HCT116 (cell line): ENCODE measurements around the gene LYRM4. TPM values are rescaled to one million over a fixed set of nuclear protein-coding genes. Genes with fewer than 3 reads are reported as not detected.

Experiments
- ATAC-seq: fragments of 200-7000 bp; cut with Tn5 transposase; 2 replicates; pipeline ENCODE4 v1.9.1; 2020; ENCODE audit warnings: mild to moderate bottlenecking, moderate library complexity
- BruUV-seq: library from RNA; stranded (reverse); fragments of 400-500 nt; replicated peaks from 2 replicates; lab custom pipeline; 2021; lab: Mats Ljungman, UMichigan
- CTCF ChIA-PET: fragments of 300-600 bp; sonication (Branson Sonifier 250); formaldehyde crosslinking; loops from one replicate; lab custom pipeline; 2021; ENCODE audit warnings: antibody characterized with exemption; lab: Charles Lee
- POLR2A ChIA-PET: fragments of 300-600, 350-600 bp; sonication (Branson Sonifier 250); formaldehyde crosslinking; loops from one replicate; lab custom pipeline; 2021; ENCODE audit warnings: antibody characterized with exemption; lab: Charles Lee
- RAD21 ChIA-PET, 2 experiments: fragments of 300-600 bp; sonication (Branson Sonifier 250); formaldehyde crosslinking; loops; one replicate each; lab custom pipeline; 2023; ENCODE audit warnings: low total read pairs in 2 of 2; ENCODE audit not compliant: uncharacterized antibody in 2 of 2, unreplicated experiment in 2 of 2, low non-redundant PET in 1 of 2; lab: Charles Lee
- DNase-seq: peaks from one replicate; pipeline ENCODE4 v3.0.0-alpha.2; 2010; ENCODE audit warnings: low read depth, low spot score
- H2AFZ ChIP-seq: fragments of 200-600 bp; shearing (Covaris generic), sonication (generic); 2 replicates; pipeline ENCODE4 v1.6.1; 2017; ENCODE audit warnings: low read depth, mixed run types, mixed read lengths, antibody characterized with exemption, low read length; ENCODE audit not compliant: poor library complexity, severe bottlenecking
- H3K27ac ChIP-seq: 2 replicates; pipeline ENCODE4 v1.5.1; 2012; ENCODE audit warnings: low read depth, low read length
- H3K27me3 ChIP-seq: fragments of 200-600 bp; sonication (generic); 2 replicates; pipeline ENCODE4 v1.6.1; 2016; ENCODE audit warnings: mixed run types, low read length, mixed read lengths; ENCODE audit not compliant: insufficient read depth
- H3K36me3 ChIP-seq, 2 experiments: fragments of 200-500 bp in 1 of 2; fragments of 200-600 bp in 1 of 2; sonication (Bioruptor generic) in 1 of 2; sonication (generic) in 1 of 2; 2 replicates each; pipeline versions ENCODE4 v1.5.1 to v1.6.1; 2014 to 2016; ENCODE audit warnings: low read length in 2 of 2, inconsistent platforms in 1 of 2, mixed read lengths in 1 of 2, mixed run types in 1 of 2; ENCODE audit not compliant: insufficient read depth in 2 of 2, control insufficient read depth in 1 of 2
- H3K4me1 ChIP-seq, 2 experiments: fragments of 200-600 bp in 1 of 2; sonication (generic) in 1 of 2; 2 replicates each; pipeline versions ENCODE4 v1.5.1 to v1.6.1; 2012 to 2017; ENCODE audit warnings: low read length in 2 of 2, inconsistent platforms in 1 of 2, mild to moderate bottlenecking in 1 of 2, mixed read lengths in 1 of 2, mixed run types in 1 of 2, moderate library complexity in 1 of 2; ENCODE audit not compliant: insufficient read depth in 2 of 2, control insufficient read depth in 1 of 2
- H3K4me2 ChIP-seq: fragments of 200-600 bp; sonication (generic); 2 replicates; pipeline ENCODE4 v1.6.1; 2017; ENCODE audit warnings: mixed run types, low read length, mixed read lengths
- H3K4me3 ChIP-seq, 2 experiments: fragments of 200-600 bp in 1 of 2; sonication (generic) in 1 of 2; replicated peaks in 1 of 2; 2 replicates each; pipeline ENCODE4 v1.5.1; 2011 to 2016; ENCODE audit warnings: low read length in 2 of 2, control low read depth in 1 of 2, low read depth in 1 of 2, mild to moderate bottlenecking in 1 of 2, mixed read lengths in 1 of 2, mixed run types in 1 of 2
- H3K79me2 ChIP-seq: fragments of 200-600 bp; sonication (generic); 2 replicates; pipeline ENCODE4 v1.6.1; 2017; ENCODE audit warnings: mild to moderate bottlenecking, mixed run types, low read length, moderate library complexity, mixed read lengths; ENCODE audit not compliant: insufficient read depth
- H3K9ac ChIP-seq: fragments of 200-600 bp; sonication (generic); 2 replicates; pipeline ENCODE4 v1.6.1; 2016; ENCODE audit warnings: low read length, mixed read lengths
- H3K9me2 ChIP-seq: fragments of 200-600 bp; sonication (generic), shearing (Covaris generic); 2 replicates; pipeline ENCODE4 v1.6.1; 2017; ENCODE audit warnings: mixed run types, mild to moderate bottlenecking, moderate library complexity; ENCODE audit not compliant: insufficient read depth
- H3K9me3 ChIP-seq, 2 experiments: fragments of 200-500 bp in 1 of 2; fragments of 200-600 bp in 1 of 2; sonication (Bioruptor generic) in 1 of 2; sonication (generic) in 1 of 2; 2 replicates each; pipeline ENCODE4 v1.6.1; 2014 to 2017; ENCODE audit warnings: low read length in 2 of 2, mixed read lengths in 2 of 2, inconsistent platforms in 1 of 2, low read depth in 1 of 2, mild to moderate bottlenecking in 1 of 2, mixed run types in 1 of 2, moderate library complexity in 1 of 2; ENCODE audit not compliant: control insufficient read depth in 1 of 2, insufficient read depth in 1 of 2
- H4K20me1 ChIP-seq: fragments of 200-600 bp; sonication (generic), shearing (Covaris generic); 2 replicates; pipeline ENCODE4 v1.6.1; 2017; ENCODE audit warnings: mixed run types, mild to moderate bottlenecking, moderate library complexity; ENCODE audit not compliant: insufficient read depth
- CBX3 ChIP-seq: IDR thresholded peaks from 2 replicates; pipeline ENCODE4 v1.6.1; 2012; ENCODE audit warnings: low read depth
- CEBPB ChIP-seq: IDR thresholded peaks from 2 replicates; pipeline ENCODE4 v1.6.1; 2012; ENCODE audit warnings: low read depth
- ELF1 ChIP-seq: IDR thresholded peaks from 2 replicates; pipeline ENCODE4 v1.6.1; 2012; ENCODE audit warnings: low read depth, borderline replicate concordance
- EZH2phosphoT487 ChIP-seq: fragments of 200-600 bp; IDR thresholded peaks from 2 replicates; pipeline ENCODE4 v1.6.1; 2018; ENCODE audit warnings: antibody characterized with exemption, borderline replicate concordance
- JUND ChIP-seq: IDR thresholded peaks from 2 replicates; pipeline ENCODE4 v1.6.1; 2012
- POLR2A ChIP-seq: IDR thresholded peaks from 2 replicates; pipeline ENCODE4 v1.7.0; 2011; ENCODE audit warnings: borderline replicate concordance; ENCODE audit not compliant: insufficient read depth, insufficient read length; ENCODE audit errors: extremely low read depth
- POLR2AphosphoS5 ChIP-seq: IDR thresholded peaks from 2 replicates; pipeline ENCODE4 v1.6.1; 2011; ENCODE audit warnings: mild to moderate bottlenecking, low read depth, low read length, moderate library complexity
- RAD21 ChIP-seq: IDR thresholded peaks from 2 replicates; pipeline ENCODE4 v1.6.1; 2012; ENCODE audit warnings: low read depth, mild to moderate bottlenecking
- SIN3A ChIP-seq: IDR thresholded peaks from 2 replicates; pipeline ENCODE4 v1.6.1; 2012; ENCODE audit warnings: low read depth
- SP1 ChIP-seq: IDR thresholded peaks from 2 replicates; pipeline ENCODE4 v1.6.1; 2012; ENCODE audit warnings: low read depth
- SRF ChIP-seq: IDR thresholded peaks from 2 replicates; pipeline ENCODE4 v1.6.1; 2012; ENCODE audit warnings: low read depth
- TCF7L2 ChIP-seq: IDR thresholded peaks from 2 replicates; pipeline ENCODE4 v1.7.0; 2011; ENCODE audit warnings: borderline replicate concordance, inconsistent platforms; ENCODE audit not compliant: insufficient read depth, insufficient read length; ENCODE audit errors: extremely low read depth
- ZNF274 ChIP-seq: fragments of 200-500 bp; sonication (Bioruptor generic); IDR thresholded peaks from 2 replicates; pipeline ENCODE4 v1.6.1; 2014; ENCODE audit warnings: mild to moderate bottlenecking, low read depth, low read length, inconsistent platforms
- intact Hi-C: fragments of 100-400 bp; cut with micrococcal nuclease; formaldehyde crosslinking; loops from 2 replicates; pipeline ENCODE4 v1.10.0; 2022
- total RNA-seq: library from RNA; stranded (reverse); gene quantifications from one replicate; pipeline ENCODE4 v1.2.1, GENCODE V29; 2021; ENCODE audit not compliant: unreplicated experiment
- TF ChIP-seq, protein P1 (sequence below): IDR thresholded peaks from 2 replicates; pipeline ENCODE4 v1.6.1; 2011; ENCODE audit warnings: mild to moderate bottlenecking, low read length, moderate library complexity; ENCODE audit not compliant: insufficient replicate concordance; ENCODE audit errors: extremely low read depth
- TF ChIP-seq, protein P2 (sequence below): IDR thresholded peaks from 2 replicates; pipeline ENCODE4 v1.6.1; 2012
- TF ChIP-seq, protein P3 (sequence below): IDR thresholded peaks from 2 replicates; pipeline ENCODE4 v1.6.1; 2012
- TF ChIP-seq, protein P4 (sequence below), 3 experiments: fragments of 200-600 bp in 1 of 3; sonication (generic) in 1 of 3; IDR thresholded peaks in 2 of 3; conservative IDR thresholded peaks in 1 of 3; 2 replicates each; pipeline ENCODE4 v1.5.1; 2012 to 2017; ENCODE audit warnings: low read depth in 2 of 3, low read length in 2 of 3, antibody characterized with exemption in 1 of 3, borderline replicate concordance in 1 of 3, control low read depth in 1 of 3, mild to moderate bottlenecking in 1 of 3, mixed read lengths in 1 of 3, mixed run types in 1 of 3, moderate library complexity in 1 of 3; ENCODE audit not compliant: insufficient read depth in 1 of 3

The LYRM4 gene
- total RNA-seq, 1 experiment from 2014 or later = 30.1 TPM

DNA sequence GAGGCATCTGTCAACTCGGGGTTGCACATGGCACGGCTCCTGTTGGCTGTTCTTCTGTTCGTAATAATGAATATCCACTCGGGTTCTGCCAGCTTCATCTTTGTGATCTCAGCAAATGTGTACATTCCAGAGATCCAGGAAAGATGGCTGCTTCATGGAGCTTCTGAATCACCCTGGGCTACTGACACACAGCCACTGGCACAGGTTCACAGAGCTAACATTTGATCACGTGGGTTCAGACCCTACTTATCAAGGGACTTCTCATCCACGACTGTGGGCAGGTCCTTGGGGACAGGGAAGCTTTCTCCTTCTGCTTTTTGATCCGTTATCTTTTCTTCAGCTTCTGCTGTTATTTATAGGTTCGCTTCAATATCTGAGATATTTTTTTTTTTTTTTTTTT is 157.5 kb downstream of the LYRM4 start:
- H3K4me1 ChIP-seq = peaks cover 0 to 8% of the 10 kb centered on the region in 2 experiments; a peak in 2 of 4 replicates
- no peak overlapping the region for H3K4me3 ChIP-seq
- TF ChIP-seq, protein P1, sequence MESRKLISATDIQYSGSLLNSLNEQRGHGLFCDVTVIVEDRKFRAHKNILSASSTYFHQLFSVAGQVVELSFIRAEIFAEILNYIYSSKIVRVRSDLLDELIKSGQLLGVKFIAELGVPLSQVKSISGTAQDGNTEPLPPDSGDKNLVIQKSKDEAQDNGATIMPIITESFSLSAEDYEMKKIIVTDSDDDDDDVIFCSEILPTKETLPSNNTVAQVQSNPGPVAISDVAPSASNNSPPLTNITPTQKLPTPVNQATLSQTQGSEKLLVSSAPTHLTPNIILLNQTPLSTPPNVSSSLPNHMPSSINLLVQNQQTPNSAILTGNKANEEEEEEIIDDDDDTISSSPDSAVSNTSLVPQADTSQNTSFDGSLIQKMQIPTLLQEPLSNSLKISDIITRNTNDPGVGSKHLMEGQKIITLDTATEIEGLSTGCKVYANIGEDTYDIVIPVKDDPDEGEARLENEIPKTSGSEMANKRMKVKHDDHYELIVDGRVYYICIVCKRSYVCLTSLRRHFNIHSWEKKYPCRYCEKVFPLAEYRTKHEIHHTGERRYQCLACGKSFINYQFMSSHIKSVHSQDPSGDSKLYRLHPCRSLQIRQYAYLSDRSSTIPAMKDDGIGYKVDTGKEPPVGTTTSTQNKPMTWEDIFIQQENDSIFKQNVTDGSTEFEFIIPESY = no peak
- TF ChIP-seq ZNF274 = no peak
- TF ChIP-seq, protein P2, sequence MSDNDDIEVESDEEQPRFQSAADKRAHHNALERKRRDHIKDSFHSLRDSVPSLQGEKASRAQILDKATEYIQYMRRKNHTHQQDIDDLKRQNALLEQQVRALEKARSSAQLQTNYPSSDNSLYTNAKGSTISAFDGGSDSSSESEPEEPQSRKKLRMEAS = no peak
- TF ChIP-seq SP1 = no peak
- TF ChIP-seq POLR2AphosphoS5 = no peak
- TF ChIP-seq ELF1 = no peak
- TF ChIP-seq SRF = no peak
- no peak for TF ChIP-seq CEBPB
- TF ChIP-seq EZH2phosphoT487 = no peak
- TF ChIP-seq TCF7L2 = no peak
- TF ChIP-seq, protein P3, sequence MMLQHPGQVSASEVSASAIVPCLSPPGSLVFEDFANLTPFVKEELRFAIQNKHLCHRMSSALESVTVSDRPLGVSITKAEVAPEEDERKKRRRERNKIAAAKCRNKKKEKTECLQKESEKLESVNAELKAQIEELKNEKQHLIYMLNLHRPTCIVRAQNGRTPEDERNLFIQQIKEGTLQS = no peak
- TF ChIP-seq JUND = no peak
- TF ChIP-seq RAD21 = no peak
- TF ChIP-seq POLR2A = no peak
- no peak for TF ChIP-seq SIN3A
- TF ChIP-seq, protein P4, sequence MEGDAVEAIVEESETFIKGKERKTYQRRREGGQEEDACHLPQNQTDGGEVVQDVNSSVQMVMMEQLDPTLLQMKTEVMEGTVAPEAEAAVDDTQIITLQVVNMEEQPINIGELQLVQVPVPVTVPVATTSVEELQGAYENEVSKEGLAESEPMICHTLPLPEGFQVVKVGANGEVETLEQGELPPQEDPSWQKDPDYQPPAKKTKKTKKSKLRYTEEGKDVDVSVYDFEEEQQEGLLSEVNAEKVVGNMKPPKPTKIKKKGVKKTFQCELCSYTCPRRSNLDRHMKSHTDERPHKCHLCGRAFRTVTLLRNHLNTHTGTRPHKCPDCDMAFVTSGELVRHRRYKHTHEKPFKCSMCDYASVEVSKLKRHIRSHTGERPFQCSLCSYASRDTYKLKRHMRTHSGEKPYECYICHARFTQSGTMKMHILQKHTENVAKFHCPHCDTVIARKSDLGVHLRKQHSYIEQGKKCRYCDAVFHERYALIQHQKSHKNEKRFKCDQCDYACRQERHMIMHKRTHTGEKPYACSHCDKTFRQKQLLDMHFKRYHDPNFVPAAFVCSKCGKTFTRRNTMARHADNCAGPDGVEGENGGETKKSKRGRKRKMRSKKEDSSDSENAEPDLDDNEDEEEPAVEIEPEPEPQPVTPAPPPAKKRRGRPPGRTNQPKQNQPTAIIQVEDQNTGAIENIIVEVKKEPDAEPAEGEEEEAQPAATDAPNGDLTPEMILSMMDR (IDR thresholded peaks at IDR 0.05 in 2 of 3, conservative IDR thresholded peaks at IDR 0.05 in 1 of 3; ENCODE audit: borderline replicate concordance in 1 of 3, insufficient read depth in 1 of 3, low read depth in 2 of 3, low read length in 2 of 3) = no peak
- no peak for TF ChIP-seq CBX3
- H3K27me3 ChIP-seq = no peaks in the 10 kb centered on the region
- no peaks in the 10 kb centered on the region for H3K79me2 ChIP-seq
- no peak overlapping the region for H2AFZ ChIP-seq
- ChIA-PET CTCF (no interaction called here), RAD21 (no interaction called here), POLR2A (no interaction called here)
- no TSS peak for BruUV-seq
- DNase-seq (no peak), ATAC-seq (no peak)
- no peaks in the 10 kb centered on the region for H3K9me2 ChIP-seq
- intact Hi-C loops = no loop called here
- H3K9me3 ChIP-seq = no peaks in the 10 kb centered on the region
- no peak overlapping the region for H3K4me2 ChIP-seq
- no peak overlapping the region for H3K27ac ChIP-seq
- H3K36me3 ChIP-seq = no peaks in the 10 kb centered on the region
- H4K20me1 ChIP-seq = no peaks in the 10 kb centered on the region
- H3K9ac ChIP-seq = no peak overlapping the region
